GM23338 (cell line): Measurements from ENCODE around the gene SLC5A5.

Experiments used
- CREB1 ChIP-seq: fragments of 250-450 bp; sonication (Bioruptor Pico); IDR thresholded peaks from 2 replicates; pipeline ENCODE4 v1.5.0; 2020; ENCODE audit warnings: low read depth, mild to moderate bottlenecking, moderate library complexity
- CTCF ChIP-seq, 2 experiments: fragments of 200-600 bp in 1 of 2; sonication (generic) in 1 of 2; conservative IDR thresholded peaks; 2 replicates each; pipeline versions ENCODE4 v1.5.1 to v1.6.1; 2016 to 2017; ENCODE audit warnings: antibody characterized with exemption in 2 of 2, low read depth in 2 of 2, mild to moderate bottlenecking in 2 of 2, moderate library complexity in 1 of 2
- EZH2 ChIP-seq: fragments of 200-600 bp; sonication (generic); IDR thresholded peaks from one replicate; pipeline ENCODE4 v1.8.0; 2017; ENCODE audit warnings: antibody characterized with exemption, mild to moderate bottlenecking, low read depth; ENCODE audit not compliant: unreplicated experiment
- EZH2phosphoT487 ChIP-seq: fragments of 200-600 bp; sonication (generic); IDR thresholded peaks from one replicate; pipeline ENCODE4 v1.8.1; 2018; ENCODE audit warnings: antibody characterized with exemption; ENCODE audit not compliant: unreplicated experiment
- JUNB ChIP-seq: IDR thresholded peaks from one replicate; pipeline ENCODE4 v1.6.1; 2016; ENCODE audit warnings: antibody characterized with exemption; ENCODE audit not compliant: unreplicated experiment
- POLR2AphosphoS5 ChIP-seq: IDR thresholded peaks from 2 replicates; pipeline ENCODE4 v1.6.1; 2016; ENCODE audit warnings: antibody characterized with exemption, low read depth
- ZNF462 ChIP-seq: fragments of 250-450 bp; sonication (Bioruptor Pico); IDR thresholded peaks from 2 replicates; pipeline ENCODE4 v1.5.0; 2020; ENCODE audit warnings: mild to moderate bottlenecking, moderate library complexity
- TF ChIP-seq, protein P1 (sequence below): IDR thresholded peaks from one replicate; pipeline ENCODE4 v1.6.1; 2018; ENCODE audit warnings: antibody characterized with exemption; ENCODE audit not compliant: unreplicated experiment

- TF ChIP-seq CTCF (conservative IDR thresholded peaks at IDR 0.05; ENCODE audit: low read depth in 2 of 2) (peak; percentile 89 to 96), POLR2AphosphoS5 (peak; percentile 84), EZH2 (no peak), EZH2phosphoT487 (no peak), CREB1 (peak; percentile 100), ZNF462 (CRISPR knock-in tag) (no peak), JUNB (no peak)
- TF ChIP-seq, protein P1, sequence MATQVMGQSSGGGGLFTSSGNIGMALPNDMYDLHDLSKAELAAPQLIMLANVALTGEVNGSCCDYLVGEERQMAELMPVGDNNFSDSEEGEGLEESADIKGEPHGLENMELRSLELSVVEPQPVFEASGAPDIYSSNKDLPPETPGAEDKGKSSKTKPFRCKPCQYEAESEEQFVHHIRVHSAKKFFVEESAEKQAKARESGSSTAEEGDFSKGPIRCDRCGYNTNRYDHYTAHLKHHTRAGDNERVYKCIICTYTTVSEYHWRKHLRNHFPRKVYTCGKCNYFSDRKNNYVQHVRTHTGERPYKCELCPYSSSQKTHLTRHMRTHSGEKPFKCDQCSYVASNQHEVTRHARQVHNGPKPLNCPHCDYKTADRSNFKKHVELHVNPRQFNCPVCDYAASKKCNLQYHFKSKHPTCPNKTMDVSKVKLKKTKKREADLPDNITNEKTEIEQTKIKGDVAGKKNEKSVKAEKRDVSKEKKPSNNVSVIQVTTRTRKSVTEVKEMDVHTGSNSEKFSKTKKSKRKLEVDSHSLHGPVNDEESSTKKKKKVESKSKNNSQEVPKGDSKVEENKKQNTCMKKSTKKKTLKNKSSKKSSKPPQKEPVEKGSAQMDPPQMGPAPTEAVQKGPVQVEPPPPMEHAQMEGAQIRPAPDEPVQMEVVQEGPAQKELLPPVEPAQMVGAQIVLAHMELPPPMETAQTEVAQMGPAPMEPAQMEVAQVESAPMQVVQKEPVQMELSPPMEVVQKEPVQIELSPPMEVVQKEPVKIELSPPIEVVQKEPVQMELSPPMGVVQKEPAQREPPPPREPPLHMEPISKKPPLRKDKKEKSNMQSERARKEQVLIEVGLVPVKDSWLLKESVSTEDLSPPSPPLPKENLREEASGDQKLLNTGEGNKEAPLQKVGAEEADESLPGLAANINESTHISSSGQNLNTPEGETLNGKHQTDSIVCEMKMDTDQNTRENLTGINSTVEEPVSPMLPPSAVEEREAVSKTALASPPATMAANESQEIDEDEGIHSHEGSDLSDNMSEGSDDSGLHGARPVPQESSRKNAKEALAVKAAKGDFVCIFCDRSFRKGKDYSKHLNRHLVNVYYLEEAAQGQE, result peak; percentile 32
Measured at GRCh38 chr19:17932485-17933338, 61.0 kb downstream of the SLC5A5 start, which contains the start of gene CCDC124.
